Stimulated activated CD4-positive, alpha-beta T cell treated with anti-CD3 and anti-CD28 coated beads, Interleukin-4, amount 100 ng/mL, for 1 hour (primary cell): ENCODE measurements around the gene ELP4.
A peak's percentile ranks its signal among the peaks of the same experiment; 100 is the strongest.
"Not testable (repeated sequence)": the region's sequence is repeated elsewhere in the genome, so short reads cannot be mapped to it uniquely, and the experiment has no call there.

Experiments used
- DNase-seq: peaks from one replicate; pipeline ENCODE4 v3.0.0-alpha.2; 2020

ELP4 gene

GRCh38 chr11:31509429-31510345, at the start of gene ELP4, which contains the start of gene IMMP1L:
TSS of gene ELP4 (plus strand) at chr11:31509767. CDS start at chr11:31509785, 18 bp downstream.
TSS of gene IMMP1L (minus strand) at chr11:31509622. CDS start at chr11:31463276, 46,346 bp downstream.
- DNase-seq = peak; percentile 93

- DNase-seq = no peak
These were observed 45.1 kb upstream of the ELP4 start for GRCh38 chr11:31464436-31464835.

- no peak for DNase-seq
These were observed 35.5 kb upstream of the ELP4 start for GRCh38 chr11:31474083-31474482.

GRCh38 chr11:31477528-31478222, 31.9 kb upstream of the ELP4 start:
- no peak for DNase-seq

GRCh38 chr11:31478223-31478590, 31.4 kb upstream of the ELP4 start:
- DNase-seq = no peak

GRCh38 chr11:31479066-31479465, 30.5 kb upstream of the ELP4 start:
- no peak for DNase-seq

GRCh38 chr11:31480930-31481329, 28.6 kb upstream of the ELP4 start:
- DNase-seq = no peak

- no peak for DNase-seq
These were observed 25.1 kb upstream of the ELP4 start for GRCh38 chr11:31484497-31484896.

- DNase-seq = no peak
These were observed 21.7 kb upstream of the ELP4 start for GRCh38 chr11:31487848-31488247.

DNA sequence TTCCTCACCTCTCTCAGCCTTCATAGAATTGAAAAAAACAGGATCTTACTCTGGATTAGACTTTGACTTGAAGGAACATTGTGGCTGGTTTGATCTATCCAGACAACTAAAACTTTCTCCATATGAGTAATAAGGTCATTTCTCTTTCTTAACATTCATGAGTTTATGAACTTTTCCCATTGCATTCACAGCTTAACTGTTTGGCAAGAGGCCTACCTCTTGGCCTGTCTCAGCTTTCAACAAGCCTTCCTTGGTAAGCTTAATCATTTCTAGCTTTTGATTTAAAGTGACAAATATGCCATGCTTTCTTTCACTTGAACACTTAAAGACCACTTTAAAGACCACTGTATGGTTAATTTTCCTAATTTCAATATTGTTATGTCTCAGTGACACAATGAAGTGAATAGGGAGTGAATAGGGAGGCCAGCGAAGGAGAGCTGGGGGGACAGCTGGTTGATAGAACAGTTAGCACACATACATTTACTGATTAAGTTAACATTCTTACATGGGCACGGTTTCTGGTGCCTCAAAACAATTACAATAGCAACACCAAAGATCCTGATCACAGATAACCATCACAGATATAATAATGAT, 17.1 kb upstream of the ELP4 start:
- DNase-seq = no peak

GRCh38 chr11:31493235-31493634, 16.3 kb upstream of the ELP4 start:
- no peak for DNase-seq

DNA sequence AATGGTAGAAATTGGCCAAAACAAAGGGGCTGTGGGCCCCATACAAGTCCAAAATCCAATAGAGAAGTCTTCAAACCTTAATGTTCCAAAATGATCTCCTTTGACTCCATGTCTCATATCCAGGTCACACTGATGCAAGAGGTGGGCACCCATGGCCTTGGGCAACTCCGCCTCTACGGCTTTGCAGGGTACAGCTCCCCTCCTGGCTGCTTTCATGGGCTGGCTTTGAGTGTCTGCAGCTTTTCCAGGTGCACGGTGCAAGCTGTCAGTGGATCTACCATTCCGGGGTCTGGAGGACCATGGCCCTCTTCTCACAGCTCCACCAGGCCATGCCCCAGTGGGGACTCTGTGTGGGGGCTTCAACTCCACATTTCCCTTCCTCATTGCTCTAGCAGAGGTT, 15.8 kb upstream of the ELP4 start:
- not testable (repeated sequence) for DNase-seq

DNA sequence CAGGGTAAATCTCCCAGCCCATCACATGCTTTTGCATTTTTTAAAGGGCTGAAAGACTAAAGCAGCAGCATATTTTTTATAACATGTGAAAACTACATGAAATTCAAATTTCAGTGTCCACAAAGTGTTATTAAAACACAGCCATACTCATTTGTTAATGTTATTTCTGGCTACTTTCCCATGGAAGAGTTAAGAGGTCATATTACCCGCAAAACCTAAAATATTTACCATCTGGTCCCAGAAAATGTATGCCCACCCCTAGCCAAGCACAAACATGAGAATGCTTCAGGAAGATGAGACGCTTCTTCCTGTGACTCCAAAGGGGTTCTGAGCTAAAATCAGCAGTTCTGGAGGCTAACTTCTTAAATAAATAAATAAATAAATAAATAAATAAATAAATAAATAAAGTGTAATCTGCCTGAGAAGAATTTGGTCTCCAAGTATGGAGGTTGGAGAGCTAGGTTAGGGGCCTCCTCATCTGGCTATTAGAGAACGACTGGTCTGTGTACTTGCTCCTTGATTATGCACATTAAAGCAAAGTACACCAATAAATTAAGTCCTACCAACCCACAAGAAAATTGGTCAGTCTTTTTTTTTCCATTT, 9.9 kb upstream of the ELP4 start:
- DNase-seq = no peak

GRCh38 chr11:31500560-31500959, 9.0 kb upstream of the ELP4 start:
- no peak for DNase-seq

GRCh38 chr11:31509051-31509428, 527 bp upstream of the ELP4 start:
- DNase-seq = no peak

DNA sequence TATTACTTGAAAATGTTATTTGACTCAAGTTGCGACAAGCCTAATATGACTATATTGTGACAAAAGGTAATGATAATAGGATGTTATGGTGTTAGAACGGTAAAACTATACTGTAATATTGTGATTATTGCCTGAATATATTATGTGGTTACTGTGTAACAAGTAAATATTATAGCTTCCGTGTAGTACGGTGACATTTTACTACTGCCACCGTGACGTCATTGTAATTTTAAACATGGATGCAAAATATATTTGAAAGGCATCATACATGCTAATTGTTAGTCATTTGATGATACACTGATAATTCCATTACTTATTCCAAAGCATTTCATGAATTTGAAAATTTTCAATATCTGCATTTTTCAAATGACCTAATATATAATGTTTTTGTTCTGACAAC, 2.5 kb downstream of the ELP4 start:
- DNase-seq = no peak

GRCh38 chr11:31521497-31522150, 12.1 kb downstream of the ELP4 start:
- no peak for DNase-seq

DNA sequence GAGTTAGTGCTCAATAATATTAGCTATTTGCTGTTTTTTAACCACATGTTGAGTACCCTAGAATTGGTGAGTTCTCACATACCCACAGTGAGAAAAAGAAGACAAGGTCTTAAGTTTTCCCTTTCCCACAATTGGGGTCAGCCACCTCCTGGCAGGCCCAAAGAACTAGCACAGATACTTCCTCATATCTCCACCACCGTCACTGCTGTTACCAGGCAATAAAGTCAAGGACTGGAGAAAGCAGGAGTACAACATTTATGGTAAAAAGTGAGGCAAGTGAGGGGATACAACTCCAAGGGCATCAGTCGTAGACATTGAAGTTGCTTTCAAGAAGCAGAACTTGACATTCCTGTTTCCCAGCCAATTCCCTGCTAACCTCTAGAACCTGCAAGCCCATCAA, 19.6 kb downstream of the ELP4 start:
- no peak for DNase-seq

DNA sequence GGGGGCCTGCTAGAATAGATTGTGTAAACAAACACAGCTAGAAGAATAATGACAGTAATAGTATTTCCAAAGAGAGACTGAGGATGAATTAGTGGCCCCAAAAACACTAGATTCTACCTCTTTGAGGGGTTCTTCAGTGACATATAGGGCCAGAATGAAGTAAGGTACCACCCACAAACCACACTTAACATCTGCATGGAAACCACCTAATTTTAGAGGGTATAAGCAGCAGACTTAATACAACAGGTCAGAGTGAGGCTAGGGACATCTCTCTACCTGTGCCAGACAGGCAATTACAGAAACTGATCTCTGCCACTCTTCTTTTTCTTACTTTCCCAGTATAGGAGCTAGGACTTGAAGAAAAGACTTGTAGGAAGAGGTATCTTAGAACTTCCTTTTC, 20.1 kb downstream of the ELP4 start:
- no peak for DNase-seq

- DNase-seq = no peak
These were observed 21.7 kb downstream of the ELP4 start for GRCh38 chr11:31531293-31531692.

GRCh38 chr11:31535479-31535878, 25.9 kb downstream of the ELP4 start:
- no peak for DNase-seq

- no peak for DNase-seq
These were observed 33.3 kb downstream of the ELP4 start for GRCh38 chr11:31542862-31543261.

DNA sequence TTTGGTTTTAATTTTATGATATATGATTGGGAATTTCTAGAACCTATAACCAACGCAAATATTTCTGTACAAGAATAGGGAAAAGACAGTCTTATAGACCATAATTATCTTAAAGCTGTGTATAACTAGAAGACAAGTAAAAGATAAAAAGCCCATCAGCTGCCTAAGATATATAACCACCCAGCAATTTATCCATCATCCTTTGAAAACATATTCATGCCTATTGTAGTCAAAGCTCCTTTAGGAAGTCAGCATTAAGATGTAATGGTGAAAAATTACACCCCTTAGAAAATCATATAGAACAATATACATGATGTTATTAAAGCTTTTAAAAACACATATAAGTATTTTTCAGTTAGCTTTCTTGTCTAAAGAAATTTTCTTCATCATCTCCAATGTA, 46.4 kb downstream of the ELP4 start:
- DNase-seq = no peak
